ENCODE data around the gene NUP42. TPM values are rescaled to one million over a fixed set of nuclear protein-coding genes. Genes with fewer than 3 reads are reported as not detected.
A peak's percentile ranks its signal among the peaks of the same experiment; 100 is the strongest.

NUP42 gene
- total and polyA plus RNA-seq, 8 donors, result 23.3 to 82.4 (median 62.7) TPM

GRCh38 chr7:23226844-23227450 is 45.1 kb downstream of the NUP42 start:
- Histone ChIP-seq H3K4me1 (no peaks in the 10 kb centered on the region), H3K27ac (no peak overlapping the region), H3K4me3 (no peak overlapping the region), H3K27me3 (no peaks in the 10 kb centered on the region), H3K9me3 (no peaks in the 10 kb centered on the region), H3K36me3 (no peaks in the 10 kb centered on the region)
- intact Hi-C loops (cut with DNase I), result no loop called here
- no peak for ATAC-seq
- no peak for DNase-seq
- TF ChIP-seq, protein P1, sequence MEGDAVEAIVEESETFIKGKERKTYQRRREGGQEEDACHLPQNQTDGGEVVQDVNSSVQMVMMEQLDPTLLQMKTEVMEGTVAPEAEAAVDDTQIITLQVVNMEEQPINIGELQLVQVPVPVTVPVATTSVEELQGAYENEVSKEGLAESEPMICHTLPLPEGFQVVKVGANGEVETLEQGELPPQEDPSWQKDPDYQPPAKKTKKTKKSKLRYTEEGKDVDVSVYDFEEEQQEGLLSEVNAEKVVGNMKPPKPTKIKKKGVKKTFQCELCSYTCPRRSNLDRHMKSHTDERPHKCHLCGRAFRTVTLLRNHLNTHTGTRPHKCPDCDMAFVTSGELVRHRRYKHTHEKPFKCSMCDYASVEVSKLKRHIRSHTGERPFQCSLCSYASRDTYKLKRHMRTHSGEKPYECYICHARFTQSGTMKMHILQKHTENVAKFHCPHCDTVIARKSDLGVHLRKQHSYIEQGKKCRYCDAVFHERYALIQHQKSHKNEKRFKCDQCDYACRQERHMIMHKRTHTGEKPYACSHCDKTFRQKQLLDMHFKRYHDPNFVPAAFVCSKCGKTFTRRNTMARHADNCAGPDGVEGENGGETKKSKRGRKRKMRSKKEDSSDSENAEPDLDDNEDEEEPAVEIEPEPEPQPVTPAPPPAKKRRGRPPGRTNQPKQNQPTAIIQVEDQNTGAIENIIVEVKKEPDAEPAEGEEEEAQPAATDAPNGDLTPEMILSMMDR (IDR thresholded peaks at IDR 0.05), result no peak

DNA sequence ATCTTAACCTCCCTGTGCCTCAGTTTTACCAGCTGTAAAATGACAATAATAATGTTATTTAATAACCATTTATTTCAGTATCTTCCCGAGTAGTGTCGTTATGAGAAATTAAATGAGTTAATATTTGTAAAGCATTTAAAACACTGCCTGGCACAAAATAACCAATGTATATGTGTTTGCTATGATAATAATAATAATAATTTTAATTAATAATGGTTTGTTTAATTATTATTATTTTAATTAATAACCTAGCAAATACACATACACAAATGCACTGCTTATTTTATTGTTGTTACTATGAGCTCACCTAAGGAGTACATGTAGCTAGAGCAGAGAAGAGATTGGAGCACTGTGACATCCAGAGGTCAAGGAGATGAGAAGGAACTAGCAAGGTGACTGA is 46.6 kb downstream of the NUP42 start:
- Histone ChIP-seq H3K27me3 (no peaks in the 10 kb centered on the region), H3K36me3 (no peaks in the 10 kb centered on the region), H3K9me3 (no peaks in the 10 kb centered on the region), H3K27ac (no peak overlapping the region), H3K4me3 (no peak overlapping the region), H3K4me1 (no peaks in the 10 kb centered on the region)
- ATAC-seq (no peak), DNase-seq (no peak)
- TF ChIP-seq, protein P1 (IDR thresholded peaks at IDR 0.05), result no peak
- intact Hi-C loops (cut with DNase I), result no loop called here

GRCh38 chr7:23230641-23231101 is 48.8 kb downstream of the NUP42 start:
- intact Hi-C loops (cut with DNase I), result no loop called here
- H3K4me3 ChIP-seq, result no peak overlapping the region
- H3K4me1 ChIP-seq, result no peaks in the 10 kb centered on the region
- TF ChIP-seq, protein P1 (IDR thresholded peaks at IDR 0.05), result no peak
- DNase-seq (no peak), ATAC-seq (no peak)
- no peaks in the 10 kb centered on the region for H3K9me3 ChIP-seq
- H3K27me3 ChIP-seq, result no peaks in the 10 kb centered on the region
- no peaks in the 10 kb centered on the region for H3K36me3 ChIP-seq
- H3K27ac ChIP-seq, result no peak overlapping the region

- no peak overlapping the region for H3K4me3 ChIP-seq
- ATAC-seq, result no peak
- H3K4me1 ChIP-seq, result no peaks in the 10 kb centered on the region
- no peaks in the 10 kb centered on the region for H3K27me3 ChIP-seq
- no peak for DNase-seq
- no peaks in the 10 kb centered on the region for H3K36me3 ChIP-seq
- intact Hi-C loops (cut with DNase I), result no loop called here
- H3K27ac ChIP-seq, result no peak overlapping the region
- TF ChIP-seq, protein P1 (IDR thresholded peaks at IDR 0.05), result no peak
- H3K9me3 ChIP-seq, result no peaks in the 10 kb centered on the region
Observed at GRCh38 chr7:23232966-23233365, 51.1 kb downstream of the NUP42 start.

DNA sequence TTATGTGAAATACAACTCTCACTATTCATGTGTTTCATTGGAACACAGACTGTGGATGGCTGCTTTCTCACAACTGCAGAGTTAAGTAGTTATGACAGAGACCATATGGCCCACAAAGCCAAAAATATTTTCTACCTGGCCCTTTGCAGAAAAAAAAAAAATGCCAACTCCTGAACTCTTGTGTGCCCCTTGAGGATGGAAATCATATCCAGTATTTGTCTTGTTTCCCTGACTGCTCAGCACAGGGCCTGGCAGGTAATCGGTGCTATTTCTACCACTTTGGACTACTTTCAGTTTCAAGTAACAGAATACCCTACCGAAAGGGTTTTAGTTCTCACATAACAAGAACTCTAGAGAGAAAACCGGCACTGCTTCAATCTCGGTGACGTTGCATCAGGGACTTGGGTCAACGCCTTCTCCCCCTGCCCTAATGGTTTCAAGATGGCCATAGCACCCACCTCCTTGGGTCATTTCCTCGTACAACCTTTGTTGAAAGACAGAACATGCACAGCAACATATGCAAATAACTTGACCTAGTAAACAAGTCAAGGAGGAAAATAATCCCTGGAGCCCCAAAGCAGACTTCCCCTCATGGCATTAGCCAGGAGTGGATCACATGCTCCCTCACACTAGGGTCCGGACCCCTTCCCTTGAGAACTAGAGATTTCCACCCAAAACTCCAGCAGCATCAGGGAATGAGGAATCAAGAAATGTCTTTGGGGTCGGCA is 52.9 kb downstream of the NUP42 start:
- ATAC-seq (peak; percentile 73), DNase-seq (no peak)
- Histone ChIP-seq H3K27me3 (no peaks in the 10 kb centered on the region), H3K27ac (no peak overlapping the region), H3K4me3 (no peak overlapping the region), H3K9me3 (no peaks in the 10 kb centered on the region), H3K36me3 (no peaks in the 10 kb centered on the region), H3K4me1 (no peaks in the 10 kb centered on the region)
- TF ChIP-seq, protein P1 (IDR thresholded peaks at IDR 0.05), result no peak
- intact Hi-C loops (cut with DNase I), result no loop called here

Data from left lung (tissue), 10 donors.